Upper lobe of right lung (tissue), 1 donor: Measurements from ENCODE around the gene MYLK. TPM values are rescaled to one million over a fixed set of nuclear protein-coding genes. Genes with fewer than 3 reads are reported as not detected.
"Not testable (repeated sequence)": the region's sequence is repeated elsewhere in the genome, so short reads cannot be mapped to it uniquely, and the experiment has no call there.

Source experiments
- ATAC-seq: fragments of 200-7000 bp; cut with Tn5 transposase; one replicate; pipeline ENCODE4 v1.9.1; 2020; ENCODE audit warnings: mild to moderate bottlenecking, moderate library complexity
- DNase-seq: peaks from one replicate; pipeline ENCODE4 v3.0.0-alpha.2; 2020
- H3K27ac ChIP-seq: fragments of 200-600 bp; one replicate; pipeline ENCODE4 v1.8.0; 2022
- H3K27me3 ChIP-seq: fragments of 200-600 bp; one replicate; pipeline ENCODE4 v1.8.0; 2022; ENCODE audit warnings: mild to moderate bottlenecking
- H3K36me3 ChIP-seq: fragments of 200-600 bp; one replicate; pipeline ENCODE4 v1.8.0; 2022
- H3K4me1 ChIP-seq: fragments of 200-600 bp; one replicate; pipeline ENCODE4 v1.8.0; 2022
- H3K4me3 ChIP-seq: fragments of 200-600 bp; one replicate; pipeline ENCODE4 v1.8.0; 2022; ENCODE audit warnings: mild to moderate bottlenecking
- H3K9me3 ChIP-seq: fragments of 200-600 bp; one replicate; pipeline ENCODE4 v1.8.0; 2022
- intact Hi-C: fragments of 100-400 bp; cut with DNase I; formaldehyde crosslinking; loops from one replicate; pipeline ENCODE4 v1.11.0; 2022
- total RNA-seq: library from RNA; stranded (reverse); fragmentation: NEBNext Ultra II Directional; extraction: Animal tissue kit (Norgen Biotek cat#: 25700); gene quantifications from one replicate; pipeline ENCODE4 v1.2.1, GENCODE V29; 2021
- TF ChIP-seq, protein P1 (sequence below): fragments of 200-600 bp; IDR thresholded peaks from one replicate; pipeline ENCODE4 v1.8.0; 2022; ENCODE audit warnings: antibody characterized with exemption
- donor health status: DM: no; HTN: yes; CAD: no; lungs with severe emphysema.

Gene MYLK
- total RNA-seq, 1 donor from 2014 or later, result 248 TPM

DNA sequence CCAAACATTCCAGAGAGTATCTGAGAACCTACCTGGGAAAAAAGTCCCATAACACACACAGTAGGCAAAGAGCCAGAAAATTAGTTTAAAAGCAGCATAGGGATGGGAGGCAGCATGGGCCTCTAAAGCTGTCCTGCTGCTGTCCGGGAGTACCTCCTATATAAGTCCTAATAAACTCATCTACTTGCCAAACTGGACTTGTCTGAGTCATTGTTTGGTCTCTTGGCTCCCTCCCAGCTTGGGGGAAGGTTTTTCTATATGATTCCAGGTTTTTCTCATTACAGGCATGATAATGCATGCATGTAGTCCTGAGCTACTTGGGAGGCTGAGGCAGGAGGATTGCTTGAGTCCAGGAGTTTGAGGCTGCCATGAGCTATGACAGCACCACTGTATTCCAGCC, 281.8 kb downstream of the MYLK start:
- ATAC-seq (no peak), DNase-seq (no peak)
- intact Hi-C loops, result no loop called here
- Histone ChIP-seq H3K36me3 (no peaks in the 10 kb centered on the region), H3K9me3 (no peaks in the 10 kb centered on the region), H3K27me3 (no peaks in the 10 kb centered on the region), H3K4me1 (no peaks in the 10 kb centered on the region), H3K27ac (no peak overlapping the region), H3K4me3 (no peak overlapping the region)
- TF ChIP-seq, protein P1, sequence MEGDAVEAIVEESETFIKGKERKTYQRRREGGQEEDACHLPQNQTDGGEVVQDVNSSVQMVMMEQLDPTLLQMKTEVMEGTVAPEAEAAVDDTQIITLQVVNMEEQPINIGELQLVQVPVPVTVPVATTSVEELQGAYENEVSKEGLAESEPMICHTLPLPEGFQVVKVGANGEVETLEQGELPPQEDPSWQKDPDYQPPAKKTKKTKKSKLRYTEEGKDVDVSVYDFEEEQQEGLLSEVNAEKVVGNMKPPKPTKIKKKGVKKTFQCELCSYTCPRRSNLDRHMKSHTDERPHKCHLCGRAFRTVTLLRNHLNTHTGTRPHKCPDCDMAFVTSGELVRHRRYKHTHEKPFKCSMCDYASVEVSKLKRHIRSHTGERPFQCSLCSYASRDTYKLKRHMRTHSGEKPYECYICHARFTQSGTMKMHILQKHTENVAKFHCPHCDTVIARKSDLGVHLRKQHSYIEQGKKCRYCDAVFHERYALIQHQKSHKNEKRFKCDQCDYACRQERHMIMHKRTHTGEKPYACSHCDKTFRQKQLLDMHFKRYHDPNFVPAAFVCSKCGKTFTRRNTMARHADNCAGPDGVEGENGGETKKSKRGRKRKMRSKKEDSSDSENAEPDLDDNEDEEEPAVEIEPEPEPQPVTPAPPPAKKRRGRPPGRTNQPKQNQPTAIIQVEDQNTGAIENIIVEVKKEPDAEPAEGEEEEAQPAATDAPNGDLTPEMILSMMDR, result no peak

DNA sequence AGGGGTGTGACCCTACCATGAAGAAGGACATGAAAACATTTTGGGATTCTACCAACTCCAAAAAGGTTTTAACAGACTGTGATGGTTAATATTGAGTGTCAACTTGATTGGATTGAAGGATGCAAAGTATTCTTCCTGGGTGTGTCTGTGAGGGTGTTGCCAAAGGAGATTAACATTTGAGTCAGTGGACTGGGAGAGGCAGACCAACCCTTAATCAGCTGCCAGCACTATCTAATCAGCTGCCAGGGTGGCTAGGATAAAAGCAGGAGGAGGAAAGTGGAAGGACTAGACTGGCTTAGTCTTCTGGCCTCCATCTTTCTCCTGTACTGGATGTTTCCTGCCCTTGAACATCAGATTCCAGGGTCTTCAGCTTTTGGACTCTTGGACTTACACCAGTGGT, 283.3 kb downstream of the MYLK start:
- H3K36me3 ChIP-seq, ATAC-seq, H3K27ac ChIP-seq, intact Hi-C loops, H3K9me3 ChIP-seq, H3K27me3 ChIP-seq, DNase-seq, H3K4me1 ChIP-seq, H3K4me3 ChIP-seq: not testable (repeated sequence)

DNA sequence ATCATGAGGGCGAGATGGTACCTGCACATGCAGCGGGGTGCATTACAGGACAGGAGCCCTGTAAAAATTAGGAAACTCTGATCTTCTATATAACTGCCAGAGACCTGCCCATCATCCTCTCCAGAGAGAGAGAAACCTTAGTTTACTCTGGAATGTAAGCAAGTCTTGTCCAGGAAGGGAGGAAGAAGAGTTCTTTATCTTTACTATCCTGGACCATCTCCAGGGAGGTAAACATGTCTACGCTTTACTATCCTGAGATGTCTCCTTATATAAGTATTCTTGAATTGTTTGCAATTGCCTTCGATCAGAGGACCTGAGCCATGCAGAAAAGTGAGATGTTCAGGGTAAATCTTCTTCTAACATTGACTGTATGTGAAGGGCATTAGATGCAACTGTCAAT, 286.6 kb downstream of the MYLK start:
- H3K27ac ChIP-seq, result no peak overlapping the region
- H3K36me3 ChIP-seq, result no peaks in the 10 kb centered on the region
- TF ChIP-seq, protein P1, result no peak
- DNase-seq, result no peak
- no peaks in the 10 kb centered on the region for H3K27me3 ChIP-seq
- no peak for ATAC-seq
- no peaks in the 10 kb centered on the region for H3K9me3 ChIP-seq
- no peak overlapping the region for H3K4me3 ChIP-seq
- no peaks in the 10 kb centered on the region for H3K4me1 ChIP-seq
- intact Hi-C loops, result no loop called here

DNA sequence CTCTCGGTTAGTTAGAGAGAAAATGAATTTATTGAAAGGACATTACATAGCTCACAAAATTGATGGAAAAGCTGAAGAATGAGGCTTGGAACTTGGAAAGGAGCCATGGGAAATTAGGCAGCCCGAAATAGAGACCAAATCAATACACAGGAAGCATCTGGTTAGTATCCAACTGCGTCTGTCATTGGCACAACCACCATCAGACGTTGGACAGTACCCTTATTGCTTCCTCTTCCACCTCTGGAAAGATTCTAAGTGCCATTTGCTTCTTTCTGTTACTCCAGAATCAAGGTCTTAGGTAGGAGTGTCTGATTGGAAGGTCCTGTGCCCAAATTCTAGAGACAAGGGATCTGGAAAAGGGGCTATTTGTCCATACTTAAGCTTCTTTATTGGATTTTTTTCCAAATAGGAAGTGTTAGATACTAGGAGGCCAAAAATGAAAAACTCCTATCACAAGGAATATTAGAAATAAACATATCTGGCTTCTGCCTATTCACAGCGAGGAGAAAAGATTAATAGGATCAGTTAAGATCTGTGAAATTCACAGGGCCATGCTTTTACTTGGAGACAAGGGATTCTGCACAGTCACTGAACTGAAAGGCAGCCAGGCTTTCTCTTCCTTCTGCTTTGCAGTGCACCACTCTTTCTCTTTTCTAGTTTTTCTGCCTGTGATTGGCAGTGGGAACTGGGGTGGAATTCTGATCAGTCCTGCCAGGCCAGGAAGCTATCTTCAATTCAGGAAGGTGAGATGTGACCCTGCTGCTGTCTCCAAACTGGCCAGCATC, 288.5 kb downstream of the MYLK start:
- H3K36me3 ChIP-seq, result no peaks in the 10 kb centered on the region
- H3K27me3 ChIP-seq, result no peaks in the 10 kb centered on the region
- TF ChIP-seq, protein P1, result no peak
- no peaks in the 10 kb centered on the region for H3K9me3 ChIP-seq
- H3K4me1 ChIP-seq, result no peaks in the 10 kb centered on the region
- ATAC-seq (no peak), DNase-seq (no peak)
- no peak overlapping the region for H3K27ac ChIP-seq
- intact Hi-C loops, result no loop called here
- no peak overlapping the region for H3K4me3 ChIP-seq

DNA sequence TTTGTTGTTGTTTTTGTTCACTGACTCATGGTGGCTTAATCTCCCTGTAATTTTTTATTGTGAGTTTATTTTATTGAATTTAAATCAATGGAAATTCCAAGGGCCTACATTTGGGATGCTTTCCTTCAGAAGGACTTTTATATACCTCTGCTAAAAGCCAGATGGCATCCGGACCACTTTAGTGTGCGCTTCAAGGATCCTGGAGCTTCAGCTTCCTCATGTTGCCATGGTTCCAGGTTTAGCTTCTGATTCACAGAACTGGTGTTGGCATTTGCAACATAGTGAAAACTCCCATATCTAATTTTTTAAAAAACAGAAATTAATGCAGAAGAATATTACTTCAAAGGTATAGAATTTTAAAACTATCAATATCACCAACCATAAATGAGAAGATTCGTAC, 290.8 kb downstream of the MYLK start:
- Histone ChIP-seq H3K9me3 (no peaks in the 10 kb centered on the region), H3K27ac (no peak overlapping the region), H3K27me3 (no peaks in the 10 kb centered on the region), H3K4me1 (no peaks in the 10 kb centered on the region), H3K4me3 (no peak overlapping the region), H3K36me3 (no peaks in the 10 kb centered on the region)
- DNase-seq (no peak), ATAC-seq (no peak)
- TF ChIP-seq, protein P1, result no peak
- intact Hi-C loops, result no loop called here

DNA sequence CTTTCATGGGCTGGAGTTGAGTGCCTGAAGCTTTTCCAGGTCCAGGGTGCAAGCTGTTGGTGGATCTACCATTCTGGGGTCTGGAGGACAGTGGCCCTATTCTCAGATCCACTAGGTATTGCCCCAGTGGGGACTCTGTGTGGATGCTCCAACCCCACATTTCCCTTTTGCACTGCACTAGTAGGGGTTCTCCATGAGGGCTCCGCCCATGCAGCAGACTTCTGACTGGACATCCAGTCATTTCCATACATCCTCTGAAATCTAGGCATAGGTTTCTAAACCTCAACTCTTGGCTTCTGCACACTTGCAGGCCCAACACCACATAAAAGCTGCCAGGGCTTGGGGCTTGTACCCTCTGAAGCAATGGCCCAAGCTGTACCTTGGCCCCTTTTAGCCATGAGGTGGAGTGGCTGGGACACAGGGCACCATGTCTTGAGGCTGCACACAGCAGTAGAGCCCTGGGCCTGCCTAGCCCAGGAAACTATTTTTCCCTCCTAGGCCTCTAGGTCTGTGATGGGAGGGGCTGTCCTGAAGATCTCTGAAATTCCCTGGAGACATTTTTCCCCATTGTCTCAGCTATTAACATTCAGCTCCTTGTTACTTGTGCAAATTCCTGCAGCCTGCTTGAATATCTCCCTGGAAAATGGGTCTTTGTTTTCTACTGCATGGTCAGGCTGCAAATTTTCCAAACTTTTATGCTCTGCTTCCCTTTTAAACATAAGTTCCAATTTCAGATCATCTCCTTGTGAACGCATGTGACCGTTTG, 293.3 kb downstream of the MYLK start:
- no peaks in the 10 kb centered on the region for H3K9me3 ChIP-seq
- no peaks in the 10 kb centered on the region for H3K36me3 ChIP-seq
- no peak for ATAC-seq
- H3K27ac ChIP-seq, result no peak overlapping the region
- TF ChIP-seq, protein P1, result no peak
- H3K27me3 ChIP-seq, result no peaks in the 10 kb centered on the region
- intact Hi-C loops, result no loop called here
- H3K4me1 ChIP-seq, result peaks cover 9% of the 10 kb centered on the region
- DNase-seq, result no peak
- no peak overlapping the region for H3K4me3 ChIP-seq
